Adipocyte (in vitro differentiated cells): Measurements from ENCODE around the gene ELOVL7.
"Not testable (repeated sequence)": the region's sequence is repeated elsewhere in the genome, so short reads cannot be mapped to it uniquely, and the experiment has no call there.

Experiments used
- DNase-seq: peaks from one replicate; pipeline ENCODE4 v3.0.0-alpha.2; 2015; ENCODE audit warnings: low read depth
- H3K27me3 ChIP-seq: replicated peaks from 2 replicates; pipeline ENCODE4 v1.7.0; 2013; ENCODE audit warnings: mild to moderate bottlenecking, low read length, moderate library complexity; ENCODE audit not compliant: control insufficient read depth, insufficient read depth
- H3K36me3 ChIP-seq: 2 replicates; pipeline ENCODE4 v1.7.0; 2013; ENCODE audit warnings: low read length, mild to moderate bottlenecking, moderate library complexity; ENCODE audit not compliant: control insufficient read depth, insufficient read depth, severe bottlenecking
- H3K4me1 ChIP-seq: 2 replicates; pipeline ENCODE4 v1.7.0; 2013; ENCODE audit warnings: mild to moderate bottlenecking, low read length, moderate library complexity; ENCODE audit not compliant: control insufficient read depth, insufficient read depth
- H3K4me3 ChIP-seq: 2 replicates; pipeline ENCODE4 v1.7.0; 2013; ENCODE audit warnings: mild to moderate bottlenecking, low read length, moderate library complexity
- H3K9ac ChIP-seq: 2 replicates; pipeline ENCODE4 v1.7.0; 2013; ENCODE audit warnings: mild to moderate bottlenecking, low read length, moderate library complexity
- H3K9me3 ChIP-seq: 2 replicates; pipeline ENCODE4 v1.7.0; 2013; ENCODE audit warnings: mild to moderate bottlenecking, low read length, moderate library complexity; ENCODE audit not compliant: control insufficient read depth

Gene ELOVL7

DNA sequence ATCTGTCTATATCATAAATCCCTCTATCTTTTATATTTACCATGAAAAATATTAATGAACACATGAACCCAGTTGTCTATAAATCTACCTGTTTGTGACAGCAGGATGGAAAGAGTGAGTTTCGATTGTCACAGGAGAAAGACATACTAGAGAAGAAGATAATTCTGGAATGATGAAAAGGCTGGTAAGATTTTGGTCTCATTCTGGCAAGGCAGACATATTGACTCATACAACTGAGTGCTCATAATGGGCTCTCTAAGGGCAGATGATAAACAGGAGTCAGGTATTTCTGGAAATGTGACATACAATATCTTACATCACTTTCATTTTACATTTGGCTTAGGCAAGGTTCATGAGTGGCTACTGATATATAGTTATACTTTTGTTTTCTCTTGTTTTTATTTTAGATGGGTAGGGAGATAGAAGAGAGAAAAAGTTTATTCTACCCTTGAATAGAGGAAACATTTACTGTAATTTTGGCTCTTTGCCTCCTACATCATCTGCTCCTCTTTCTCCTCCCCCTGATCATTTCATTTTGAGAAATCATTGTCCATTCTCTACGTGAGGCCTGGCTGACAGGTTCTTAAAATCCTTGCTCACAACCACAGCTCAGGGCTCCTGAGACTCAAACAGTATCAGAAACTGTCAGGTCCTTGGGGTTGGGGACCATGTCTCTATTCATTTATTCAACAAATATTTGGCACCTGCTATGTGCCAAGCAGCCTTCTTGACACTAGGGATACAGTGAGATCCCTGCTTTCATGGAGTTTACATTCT lies 14.4 kb downstream of the ELOVL7 start:
- Histone ChIP-seq H3K27me3 (no peaks in the 10 kb centered on the region), H3K4me1 (peaks cover 6% of the 10 kb centered on the region), H3K36me3 (no peaks in the 10 kb centered on the region), H3K4me3 (no peak overlapping the region), H3K9ac (no peak overlapping the region), H3K9me3 (no peaks in the 10 kb centered on the region)
- DNase-seq: no peak

DNA sequence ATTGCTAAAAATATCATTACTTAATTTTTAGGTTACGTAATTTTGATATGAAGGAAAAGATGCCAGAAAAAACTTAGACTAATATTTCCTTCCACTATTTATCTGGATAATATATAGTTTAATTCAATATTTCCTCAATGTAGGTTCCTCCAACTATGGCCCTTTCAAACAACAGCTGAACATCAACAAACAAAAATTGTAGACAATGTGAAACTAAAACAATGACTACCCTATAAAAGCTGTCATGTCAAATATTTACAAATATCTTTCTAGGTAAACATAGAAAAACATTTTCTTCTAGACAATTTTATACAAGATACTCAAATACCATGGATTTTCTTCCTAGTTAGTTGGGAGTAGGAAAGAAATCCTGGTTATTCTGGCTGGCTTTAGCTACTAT lies 16.9 kb downstream of the ELOVL7 start:
- Histone ChIP-seq H3K36me3 (no peaks in the 10 kb centered on the region), H3K27me3 (no peaks in the 10 kb centered on the region), H3K4me3 (no peak overlapping the region), H3K9ac (no peak overlapping the region), H3K9me3 (no peaks in the 10 kb centered on the region), H3K4me1 (peaks cover 6% of the 10 kb centered on the region)
- DNase-seq: no peak

DNA sequence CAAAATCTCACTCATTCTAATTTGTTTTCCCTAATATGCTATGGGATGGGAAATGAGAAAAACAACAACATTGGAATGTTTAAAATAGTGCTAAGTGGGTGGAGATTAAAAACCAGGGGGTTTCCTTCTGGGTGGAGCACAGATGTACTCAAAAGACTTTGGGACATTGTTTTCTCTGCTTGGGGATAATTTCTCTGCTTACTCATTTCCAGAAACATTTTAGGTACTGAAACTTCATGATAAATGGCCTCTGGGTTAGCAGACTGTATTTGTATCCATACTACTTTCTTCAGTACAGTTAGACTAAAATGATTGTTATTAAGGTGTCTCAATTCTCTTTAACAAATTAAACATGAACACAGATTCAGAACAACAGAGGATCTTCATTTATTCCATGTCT lies 17.4 kb downstream of the ELOVL7 start:
- Histone ChIP-seq H3K9ac (no peak overlapping the region), H3K36me3 (no peaks in the 10 kb centered on the region), H3K4me1 (peaks cover 6% of the 10 kb centered on the region), H3K4me3 (no peak overlapping the region), H3K9me3 (no peaks in the 10 kb centered on the region), H3K27me3 (no peaks in the 10 kb centered on the region)
- DNase-seq: no peak

DNA sequence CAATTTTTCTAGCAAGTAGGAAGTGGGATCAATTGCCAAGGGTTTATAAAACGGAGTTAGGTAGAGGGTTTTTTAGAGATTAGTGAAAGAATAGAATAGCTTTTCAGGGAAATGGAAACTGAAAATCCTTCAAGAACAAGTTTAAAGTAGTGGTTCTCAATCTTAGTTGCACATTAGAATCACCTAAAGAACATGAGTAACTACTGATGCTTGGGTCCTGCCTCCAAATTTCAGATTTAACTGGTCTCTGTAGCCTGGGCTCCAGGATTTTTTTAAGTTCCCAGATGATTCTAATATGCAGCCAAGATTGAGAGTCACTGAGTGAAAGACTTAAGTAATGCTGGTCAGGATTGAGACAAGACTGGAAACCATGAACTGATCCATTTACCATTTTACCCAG lies 20.5 kb downstream of the ELOVL7 start:
- Histone ChIP-seq H3K4me3 (no peak overlapping the region), H3K36me3 (no peaks in the 10 kb centered on the region), H3K9me3 (no peaks in the 10 kb centered on the region), H3K4me1 (peaks cover 6% of the 10 kb centered on the region), H3K27me3 (no peaks in the 10 kb centered on the region), H3K9ac (no peak overlapping the region)
- DNase-seq: no peak

DNA sequence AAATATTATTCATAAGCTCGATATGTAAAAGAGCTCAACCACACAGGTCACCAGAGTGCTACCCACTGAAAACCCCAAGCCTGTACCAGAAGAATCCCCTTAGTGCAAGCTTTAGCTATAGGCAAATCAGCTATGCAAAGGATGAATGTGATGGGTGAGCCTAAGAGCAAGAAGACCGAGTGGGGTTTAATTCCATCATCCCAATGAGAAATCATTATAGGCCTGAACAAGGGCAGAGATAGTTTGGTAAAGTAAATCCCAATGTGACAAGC lies 21.8 kb downstream of the ELOVL7 start:
- H3K4me3 ChIP-seq: no peak overlapping the region
- DNase-seq: no peak

DNA sequence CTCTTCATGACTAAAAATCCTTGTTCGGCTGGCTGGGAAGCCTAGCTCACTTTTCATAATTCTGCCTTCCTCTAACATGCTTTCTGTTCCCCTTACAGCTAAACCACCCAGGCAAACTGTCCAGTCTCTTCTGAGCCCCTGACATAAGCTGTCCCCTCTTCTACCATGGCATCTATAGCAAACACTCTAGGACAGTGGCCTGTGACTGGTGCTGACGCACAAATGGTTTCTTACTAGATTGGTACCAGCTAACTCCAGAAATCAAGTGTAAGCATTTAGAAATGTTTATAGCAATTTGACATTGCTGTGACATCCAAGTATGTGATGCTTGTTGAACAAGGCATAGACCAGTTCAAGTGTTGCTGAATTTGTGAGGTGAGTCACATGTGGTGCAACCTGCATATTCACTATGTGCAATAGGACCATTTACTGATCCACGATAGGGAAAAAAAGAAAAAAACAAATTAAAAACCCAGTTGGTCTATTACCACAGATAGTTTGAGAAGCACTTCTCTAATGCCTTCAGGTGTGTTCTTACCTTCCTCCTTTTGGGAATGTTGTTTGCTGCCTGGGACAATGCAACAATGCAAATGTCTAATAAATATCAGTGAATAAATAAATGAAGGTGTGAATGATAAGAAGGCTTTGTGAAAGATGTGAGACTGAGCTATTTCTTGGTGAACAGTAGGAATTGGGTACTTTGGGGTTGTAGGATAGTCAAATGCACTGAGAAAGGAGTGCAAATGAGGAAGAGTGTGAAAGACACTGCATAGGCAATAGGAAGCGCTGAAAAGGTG lies 22.4 kb downstream of the ELOVL7 start:
- no peaks in the 10 kb centered on the region for H3K9me3 ChIP-seq

More for the DNA sequence above, 21.8 kb downstream of the ELOVL7 start:
- Histone ChIP-seq H3K36me3 (no peaks in the 10 kb centered on the region), H3K9me3 (no peaks in the 10 kb centered on the region), H3K4me1 (peaks cover 6% of the 10 kb centered on the region), H3K27me3 (no peaks in the 10 kb centered on the region), H3K9ac (no peak overlapping the region)

DNA sequence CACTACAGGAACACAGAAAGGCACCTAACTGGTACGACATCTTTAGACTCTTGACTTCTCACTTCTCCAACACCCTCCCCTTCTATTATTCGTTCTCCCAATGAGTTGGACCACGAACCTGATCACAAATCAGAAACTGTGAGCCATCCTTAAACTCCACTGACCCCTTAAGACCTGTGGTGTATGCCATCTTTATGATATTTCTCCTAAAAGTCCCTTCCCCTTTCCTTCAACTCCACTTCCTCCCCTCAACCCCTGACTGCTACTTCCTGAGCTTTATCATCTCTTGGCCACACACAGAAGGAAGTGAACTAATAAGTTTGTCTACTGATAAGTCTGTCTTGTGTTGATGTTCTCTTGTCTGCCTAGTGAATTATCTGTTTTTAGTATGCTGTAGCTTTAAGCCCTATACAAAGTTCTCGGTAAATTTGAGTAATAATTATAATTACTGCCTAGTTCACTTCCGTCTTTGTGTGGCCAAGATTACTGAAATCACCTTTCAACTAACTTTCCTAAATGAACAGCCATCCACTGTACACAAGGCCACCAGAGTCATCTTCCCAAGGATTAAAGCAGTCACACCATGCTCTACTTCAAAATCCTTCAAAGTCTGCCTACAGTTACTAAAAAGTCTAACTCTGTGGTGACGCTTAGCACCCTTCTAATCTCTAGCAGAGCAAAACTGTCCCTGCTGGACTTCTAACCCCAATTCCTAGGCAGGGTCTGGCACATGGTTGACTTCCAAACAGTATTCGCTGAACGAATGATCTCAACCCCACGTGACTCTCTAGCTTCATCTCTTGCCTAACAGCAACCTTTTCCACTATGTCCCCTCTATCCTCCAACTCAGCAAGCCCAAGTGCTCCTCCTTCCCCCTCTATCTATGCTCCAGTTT lies 23.2 kb downstream of the ELOVL7 start:
- no peak for DNase-seq

More for the DNA sequence above, 22.4 kb downstream of the ELOVL7 start:
- H3K4me1 ChIP-seq: peaks cover 3% of the 10 kb centered on the region
- H3K4me3 ChIP-seq: no peak overlapping the region
- H3K36me3 ChIP-seq: no peaks in the 10 kb centered on the region
- no peak for DNase-seq
- no peak overlapping the region for H3K9ac ChIP-seq
- no peaks in the 10 kb centered on the region for H3K27me3 ChIP-seq

DNA sequence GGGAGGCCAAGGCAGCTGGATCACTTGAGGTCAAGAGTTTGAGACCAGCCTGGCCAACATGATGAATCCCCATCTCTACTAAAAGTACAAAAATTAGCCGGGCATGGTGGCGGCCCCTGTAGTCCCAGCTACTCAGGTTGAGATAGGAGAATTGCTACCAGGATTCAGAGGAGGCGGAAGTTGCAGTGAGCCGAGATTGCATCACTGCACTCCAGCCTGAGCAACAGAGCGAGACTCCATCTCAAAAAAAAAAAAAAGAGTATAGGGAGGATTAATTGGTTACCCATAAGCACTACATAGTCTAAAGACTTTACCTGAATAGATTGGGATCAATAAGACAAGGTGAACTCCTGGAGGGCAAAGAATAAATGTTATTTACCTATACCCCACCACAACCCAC lies 27.9 kb downstream of the ELOVL7 start:
- not testable (repeated sequence) for H3K4me3 ChIP-seq, H3K4me1 ChIP-seq, DNase-seq, H3K9ac ChIP-seq, H3K27me3 ChIP-seq, H3K36me3 ChIP-seq, H3K9me3 ChIP-seq

More for the DNA sequence above, 23.2 kb downstream of the ELOVL7 start:
- H3K36me3 ChIP-seq: no peaks in the 10 kb centered on the region
- no peak overlapping the region for H3K9ac ChIP-seq
- H3K4me1 ChIP-seq: no peaks in the 10 kb centered on the region
- no peaks in the 10 kb centered on the region for H3K27me3 ChIP-seq
- H3K4me3 ChIP-seq: no peak overlapping the region
- no peaks in the 10 kb centered on the region for H3K9me3 ChIP-seq

DNA sequence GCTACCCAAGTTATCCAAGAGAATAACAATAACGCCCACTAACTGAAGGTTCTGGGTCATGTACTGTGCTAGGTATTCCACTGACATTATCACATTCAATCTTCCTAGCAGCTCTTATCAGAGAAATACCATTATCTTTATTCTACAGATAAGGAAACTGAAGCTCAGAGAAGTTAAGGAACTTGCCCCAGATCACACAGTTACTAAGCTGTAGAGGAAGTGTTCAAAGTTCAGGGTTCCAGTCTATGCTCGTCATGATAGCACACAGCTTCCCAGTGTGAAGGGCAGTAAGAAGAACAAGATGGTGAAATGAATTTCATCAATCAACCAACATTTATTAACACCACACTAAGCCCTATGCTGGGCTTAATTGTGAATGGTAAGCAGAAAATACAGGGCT lies 29.6 kb downstream of the ELOVL7 start:
- H3K4me3 ChIP-seq: no peak overlapping the region
- H3K9me3 ChIP-seq: no peaks in the 10 kb centered on the region
- DNase-seq: no peak
- peaks cover 5% of the 10 kb centered on the region for H3K27me3 ChIP-seq
- no peaks in the 10 kb centered on the region for H3K36me3 ChIP-seq
- H3K4me1 ChIP-seq: no peaks in the 10 kb centered on the region
- no peak overlapping the region for H3K9ac ChIP-seq

DNA sequence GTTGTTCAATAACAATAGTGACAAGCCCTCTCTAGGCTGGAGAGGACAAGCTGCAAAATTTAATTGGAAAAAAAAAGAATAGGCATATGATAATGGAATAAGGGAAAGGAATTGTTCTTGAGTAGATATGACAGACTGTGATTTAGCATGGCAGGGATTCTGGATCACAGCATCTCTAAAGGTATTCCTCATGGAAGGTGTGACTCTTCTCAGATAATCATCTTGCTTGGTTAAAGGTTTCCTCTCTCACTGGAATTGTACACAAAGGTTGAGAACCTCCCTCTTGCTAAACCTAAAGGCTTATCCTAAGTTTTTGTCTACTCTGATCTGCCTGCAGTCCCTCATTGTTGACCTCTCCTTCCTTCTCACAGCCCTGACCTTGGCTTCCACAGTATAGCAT lies 31.6 kb downstream of the ELOVL7 start:
- no peak overlapping the region for H3K4me3 ChIP-seq
- peaks cover 5% of the 10 kb centered on the region for H3K27me3 ChIP-seq
- no peaks in the 10 kb centered on the region for H3K36me3 ChIP-seq
- DNase-seq: no peak
- H3K9ac ChIP-seq: no peak overlapping the region
- H3K4me1 ChIP-seq: no peaks in the 10 kb centered on the region
- H3K9me3 ChIP-seq: no peaks in the 10 kb centered on the region

DNA sequence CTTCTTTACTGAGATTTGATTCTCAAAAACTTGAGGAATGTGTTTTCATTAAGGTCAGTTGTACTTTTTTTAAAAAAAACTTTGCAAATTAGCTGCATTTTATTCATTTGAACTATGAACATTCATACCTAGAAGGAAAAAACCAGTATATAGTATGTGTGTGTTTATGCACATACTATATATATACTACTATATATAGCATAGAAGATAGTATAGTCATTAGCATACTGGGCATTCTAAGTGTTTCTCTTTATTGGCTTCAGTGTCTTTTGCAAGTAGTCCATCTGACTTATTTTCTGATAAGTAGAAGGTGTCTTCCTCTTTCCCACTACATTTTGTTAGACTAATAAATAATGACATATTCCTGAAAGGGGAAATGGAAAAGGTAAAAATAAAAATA lies 33.0 kb downstream of the ELOVL7 start:
- no peak overlapping the region for H3K4me3 ChIP-seq
- DNase-seq: no peak
- H3K36me3 ChIP-seq: no peaks in the 10 kb centered on the region
- peaks cover 5% of the 10 kb centered on the region for H3K27me3 ChIP-seq
- H3K9me3 ChIP-seq: no peaks in the 10 kb centered on the region
- H3K4me1 ChIP-seq: no peaks in the 10 kb centered on the region
- no peak overlapping the region for H3K9ac ChIP-seq
